OCI-LY3 (cell line): ENCODE results near the gene CELF4.

Experiments used
- CTCF ChIP-seq: fragments of 200-600, 300-600 bp; sonication (generic); IDR thresholded peaks from 2 replicates; pipeline ENCODE4 v1.5.1; 2014; ENCODE audit warnings: antibody characterized with exemption, low read length, low read depth
- EZH2phosphoT487 ChIP-seq: fragments of 200-600 bp; shearing (Covaris generic); IDR thresholded peaks from 2 replicates; pipeline ENCODE4 v1.6.1; 2018; ENCODE audit warnings: antibody characterized with exemption, mixed run types, low read depth

- TF ChIP-seq CTCF (no peak), EZH2phosphoT487 (no peak)
Measured at GRCh38 chr18:37570336-37570930, 4.8 kb upstream of the CELF4 start.
